Right lobe of liver (tissue), 6 donors: ENCODE results near the gene CSTB. TPM values are rescaled to one million over a fixed set of nuclear protein-coding genes. Genes with fewer than 3 reads are reported as not detected.
A peak's percentile ranks its signal among the peaks of the same experiment; 100 is the strongest.
"Not testable (repeated sequence)": the region's sequence is repeated elsewhere in the genome, so short reads cannot be mapped to it uniquely, and the experiment has no call there.

Experiments
- ATAC-seq, 4 donors: fragments of 200-7000 bp; cut with Tn5 transposase; one replicate each; pipeline ENCODE4 v1.9.1; 2020; ENCODE audit warnings: mild to moderate bottlenecking in 4 of 4, moderate library complexity in 4 of 4
- DNase-seq, 3 donors: peaks; one replicate each; pipeline ENCODE4 v3.0.0-alpha.2; 2020
- H3K27ac ChIP-seq, 3 donors: fragments of 200-600 bp; one replicate each; pipeline ENCODE4 v1.8.0; 2022
- H3K27me3 ChIP-seq, 2 donors: fragments of 200-600 bp; one replicate each; pipeline ENCODE4 v1.8.0; 2022
- H3K36me3 ChIP-seq, 4 donors: fragments of 200-600 bp; sonication (generic) in 1 of 4; one replicate each; pipeline versions ENCODE4 v1.5.1 to v1.8.0; 2017 to 2022; ENCODE audit warnings: control low read depth in 1 of 4
- H3K4me1 ChIP-seq, 4 donors: fragments of 200-600 bp; sonication (generic) in 1 of 4; one replicate each; pipeline versions ENCODE4 v1.5.1 to v1.8.0; 2017 to 2022; ENCODE audit warnings: control low read depth in 1 of 4
- H3K4me3 ChIP-seq, 3 donors: fragments of 200-600 bp; one replicate each; pipeline ENCODE4 v1.8.0; 2022
- H3K9me3 ChIP-seq, 4 donors: fragments of 200-600 bp; sonication (generic) in 1 of 4; one replicate each; pipeline versions ENCODE4 v1.5.1 to v1.8.0; 2017 to 2022; ENCODE audit warnings: control low read depth in 1 of 4
- POLR2A ChIP-seq: fragments of 450-650 bp; IDR thresholded peaks from one replicate; pipeline ENCODE4 v1.6.1; 2017; ENCODE audit warnings: antibody characterized with exemption, mild to moderate bottlenecking
- WGBS: methylation state at CpG from one replicate; pipeline ENCODE4 v1.1.6; 2018; ENCODE audit warnings: low coverage, low lambda C conversion rate; ENCODE audit not compliant: insufficient coverage; ENCODE audit errors: missing lambda C conversion rate; 5-methylcytosine and 5-hydroxymethylcytosine counted together
- intact Hi-C, 2 donors: fragments of 100-400 bp; cut with DNase I; formaldehyde crosslinking; loops; one replicate each; pipeline versions ENCODE4 v1.11.2 to v1.14.1; 2022
- long read RNA-seq: library from polyadenylated mRNA; unstranded; transcript quantifications from one replicate; pipeline ENCODE4 v2.0.0, GENCODE V29; 2019
- total RNA-seq, 6 experiments: library from RNA; depleted of rRNA in 2 of 6; stranded (reverse); fragments of >200 nt in 2 of 6; fragmentation: NEBNext Ultra II Directional in 3 of 6; extraction: Animal tissue kit (Norgen Biotek cat#: 25700) in 3 of 6; gene quantifications; one replicate each; pipeline versions ENCODE4 v1.1.0 to v1.2.4, GENCODE V29; 2016 to 2023
- TF ChIP-seq, protein P1 (sequence below), 4 donors: fragments of 200-600 bp in 3 of 4; fragments of 450-650 bp in 1 of 4; IDR thresholded peaks; one replicate each; pipeline versions ENCODE4 v1.5.1 to v1.8.0; 2016 to 2022; ENCODE audit warnings: antibody characterized with exemption in 4 of 4, mild to moderate bottlenecking in 2 of 4
- donor health status: DM: no; HTN: yes; CAD: no.
- donor health status: DM: no; HTN: no; CAD: no.
- donor health status: DM: no; HTN: no; CAD: no.
- donor health status: DM: no; HTN: yes; CAD: no.
- donor health status: DM: no; HTN: yes; CAD: no.

CSTB gene
- 100 to 1,000 TPM in 1 of 6 experiments, 10 to 100 TPM in 5; 16.6 to 137 (median 23.2) TPM for total RNA-seq
- long read RNA-seq, transcript CSTB-201 (3 exons, 2,164 nt) = major isoform, 46 of 50 reads
- long read RNA-seq, partial matches to known transcripts = 0 of 50 reads
- long read RNA-seq, other reads (novel, unspliced or antisense) = 2 of 50 reads

DNA sequence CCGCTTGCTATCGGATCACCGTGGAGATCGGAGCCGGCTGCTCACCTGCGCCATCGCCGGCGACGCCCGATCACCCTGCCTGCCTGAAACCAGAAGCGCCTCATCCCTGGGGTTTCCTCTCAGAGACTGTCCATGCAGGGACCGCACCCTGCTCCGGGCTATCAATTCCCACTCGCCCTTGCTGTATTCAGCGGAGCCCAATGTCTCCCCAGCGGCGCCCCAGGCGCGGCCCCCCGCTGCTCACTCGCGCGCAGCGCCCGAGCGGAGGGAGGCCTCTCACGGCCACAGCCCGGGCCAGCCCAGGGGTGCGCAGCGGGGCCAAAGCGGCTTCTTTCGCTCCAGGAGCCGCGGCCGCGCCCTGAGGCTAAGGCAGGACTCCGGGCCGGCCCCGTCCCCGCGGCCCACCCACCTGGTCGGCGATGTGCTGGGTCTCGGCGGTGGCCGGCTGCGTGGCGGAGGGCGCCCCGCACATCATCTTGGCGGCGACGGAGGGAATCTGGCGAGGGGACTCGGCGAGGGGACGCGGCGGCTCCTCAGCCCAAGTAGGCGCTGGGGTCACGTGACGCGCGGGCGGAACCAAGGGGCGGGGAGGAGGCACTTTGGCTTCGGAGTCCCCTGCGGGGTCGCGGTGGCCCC, at the start of gene CSTB:
Gene CSTB (minus strand): TSS at position 514 of the 636 bp plus-strand sequence. CDS start 39 bp downstream, at position 475.
- Histone ChIP-seq H3K4me1 (peaks cover 0 to 12% (median 5%) of the 10 kb centered on the region in 4 donors), H3K36me3 (peaks cover 5 to 14% (median 13%) of the 10 kb centered on the region in 4 donors), H3K27ac (peak within 1 kb of the TSS; percentile 80 to 90 (median 87)), H3K9me3 (no peaks in the 10 kb centered on the region), H3K4me3 (peak within 1 kb of the TSS; percentile 93 to 98 (median 97)), H3K27me3 (no peaks in the 10 kb centered on the region)
- DNase-seq = peak; percentile 88 to 92 (median 92)
- peak; percentile 74 for TF ChIP-seq POLR2A
- TF ChIP-seq, protein P1, sequence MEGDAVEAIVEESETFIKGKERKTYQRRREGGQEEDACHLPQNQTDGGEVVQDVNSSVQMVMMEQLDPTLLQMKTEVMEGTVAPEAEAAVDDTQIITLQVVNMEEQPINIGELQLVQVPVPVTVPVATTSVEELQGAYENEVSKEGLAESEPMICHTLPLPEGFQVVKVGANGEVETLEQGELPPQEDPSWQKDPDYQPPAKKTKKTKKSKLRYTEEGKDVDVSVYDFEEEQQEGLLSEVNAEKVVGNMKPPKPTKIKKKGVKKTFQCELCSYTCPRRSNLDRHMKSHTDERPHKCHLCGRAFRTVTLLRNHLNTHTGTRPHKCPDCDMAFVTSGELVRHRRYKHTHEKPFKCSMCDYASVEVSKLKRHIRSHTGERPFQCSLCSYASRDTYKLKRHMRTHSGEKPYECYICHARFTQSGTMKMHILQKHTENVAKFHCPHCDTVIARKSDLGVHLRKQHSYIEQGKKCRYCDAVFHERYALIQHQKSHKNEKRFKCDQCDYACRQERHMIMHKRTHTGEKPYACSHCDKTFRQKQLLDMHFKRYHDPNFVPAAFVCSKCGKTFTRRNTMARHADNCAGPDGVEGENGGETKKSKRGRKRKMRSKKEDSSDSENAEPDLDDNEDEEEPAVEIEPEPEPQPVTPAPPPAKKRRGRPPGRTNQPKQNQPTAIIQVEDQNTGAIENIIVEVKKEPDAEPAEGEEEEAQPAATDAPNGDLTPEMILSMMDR (IDR thresholded peaks at IDR 0.05) = no peak
- 0% methylated on average over 12 of the region's 71 CpGs for WGBS
- intact Hi-C loops = loop anchor here in 1 of 2 donors (10.0 kb wide), 1 partner anchor 71 kb away; no protein-coding TSS in a partner anchor
- ATAC-seq = peak; percentile 67 to 85 (median 79)

DNA sequence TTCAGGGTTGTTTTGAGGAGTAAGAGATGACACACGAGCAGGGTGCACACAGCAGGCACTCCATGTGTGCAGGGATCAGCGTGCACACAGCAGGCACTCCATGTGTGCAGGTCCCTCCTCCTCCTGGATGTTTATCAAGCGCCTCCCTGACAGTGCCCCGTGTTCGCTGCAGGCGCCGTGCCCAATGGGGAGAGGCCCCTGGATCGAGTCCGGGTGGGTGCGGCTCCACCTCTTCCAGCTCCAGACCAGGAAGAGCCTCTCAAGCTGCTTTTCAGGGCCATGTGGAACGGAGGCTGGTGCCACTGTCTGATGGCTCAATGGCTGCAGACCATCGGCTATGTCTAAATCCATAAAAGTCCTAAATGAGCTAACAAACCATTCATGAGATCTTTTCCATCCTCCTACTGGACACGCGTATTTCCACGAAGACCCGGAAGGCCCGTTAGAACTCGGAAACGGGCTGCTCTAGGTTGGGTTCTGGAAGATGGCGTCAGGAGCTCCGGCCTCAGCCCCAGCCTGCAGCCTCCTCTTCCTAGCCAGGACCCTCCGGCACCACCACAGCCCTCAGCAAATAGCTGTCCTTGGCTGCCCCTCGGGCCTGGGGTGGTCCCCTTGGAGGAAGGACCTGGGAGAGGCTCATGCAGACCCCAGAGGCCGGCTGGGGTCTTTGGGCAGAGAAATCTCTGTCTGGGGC, 49.3 kb upstream of the CSTB start:
- no peaks in the 10 kb centered on the region for H3K9me3 ChIP-seq
- TF ChIP-seq, protein P1 (IDR thresholded peaks at IDR 0.05) = no peak
- no peak for TF ChIP-seq POLR2A
- H3K36me3 ChIP-seq = no peaks in the 10 kb centered on the region
- no peak overlapping the region for H3K27ac ChIP-seq
- H3K4me3 ChIP-seq = no peak overlapping the region
- intact Hi-C loops = no loop called here
- 100% methylated on average over 1 of the region's 24 CpGs for whole genome bisulfite sequencing
- no peaks in the 10 kb centered on the region for H3K27me3 ChIP-seq
- ATAC-seq = peak in 1 of 4 donors; percentile 6
- DNase-seq = peak in 1 of 3 donors; percentile 30
- H3K4me1 ChIP-seq = no peaks in the 10 kb centered on the region

DNA sequence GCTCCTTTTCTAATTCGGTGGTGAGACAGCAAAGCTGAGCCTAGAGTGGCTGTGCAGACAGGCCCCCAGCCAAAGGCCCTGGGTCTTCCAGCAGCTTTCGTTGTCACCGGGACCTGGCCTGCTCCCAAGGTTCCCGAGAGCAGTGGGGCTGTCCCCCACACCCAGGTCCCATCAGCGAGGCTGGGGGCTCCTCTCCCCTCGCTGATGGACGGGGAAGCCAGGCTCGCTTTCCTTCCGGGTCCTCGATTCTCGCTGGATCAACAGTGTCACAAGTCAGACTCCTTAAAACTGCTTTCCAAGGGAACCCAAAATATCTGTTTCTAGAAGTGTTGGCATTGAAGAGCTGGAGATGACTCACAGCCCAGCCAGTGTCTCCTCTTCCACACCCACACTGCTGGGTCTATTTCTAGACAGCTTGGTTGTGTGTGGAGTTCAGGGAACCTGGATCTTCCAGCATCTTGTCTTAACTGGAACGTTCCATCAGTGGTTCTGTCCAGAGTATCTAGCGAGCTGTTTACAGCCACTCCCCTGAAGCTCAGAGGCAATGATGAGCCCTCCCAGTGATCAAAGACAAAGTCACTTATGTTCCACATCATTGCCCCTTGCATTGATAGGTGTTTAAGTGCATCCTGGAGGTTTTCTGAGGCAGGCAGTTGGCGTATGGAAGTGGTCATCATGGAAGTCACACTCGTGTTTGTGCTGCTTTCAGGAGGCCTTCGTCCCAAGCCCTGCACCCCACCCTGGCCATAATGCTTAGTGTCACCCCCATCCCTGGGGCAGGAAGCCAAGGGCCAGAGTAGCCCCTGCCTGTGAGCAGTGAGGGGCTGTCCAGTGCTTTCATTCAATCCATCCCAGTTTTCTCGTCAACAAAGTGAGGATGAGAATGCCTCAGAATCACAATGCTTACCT, 48.5 kb upstream of the CSTB start:
- no peak overlapping the region for H3K27ac ChIP-seq
- WGBS = 50% methylated on average over 1 of the region's 17 CpGs
- H3K4me3 ChIP-seq = no peak overlapping the region
- H3K4me1 ChIP-seq = no peaks in the 10 kb centered on the region
- TF ChIP-seq, protein P1 (IDR thresholded peaks at IDR 0.05) = no peak
- no peak for TF ChIP-seq POLR2A
- peak in 1 of 3 donors; percentile 37 for DNase-seq
- H3K27me3 ChIP-seq = no peaks in the 10 kb centered on the region
- H3K36me3 ChIP-seq = no peaks in the 10 kb centered on the region
- no peak for ATAC-seq
- intact Hi-C loops = no loop called here
- H3K9me3 ChIP-seq = no peaks in the 10 kb centered on the region

- H3K9me3 ChIP-seq, H3K27ac ChIP-seq, H3K4me1 ChIP-seq, H3K36me3 ChIP-seq, DNase-seq, ATAC-seq, intact Hi-C loops, H3K4me3 ChIP-seq, H3K27me3 ChIP-seq: not testable (repeated sequence)
- 52% methylated on average over 2 of the region's 5 CpGs for WGBS
Observed at GRCh38 chr21:43822741-43823140, 46.6 kb upstream of the CSTB start.

- H3K27me3 ChIP-seq, ATAC-seq, H3K9me3 ChIP-seq, intact Hi-C loops, H3K4me3 ChIP-seq, H3K27ac ChIP-seq, H3K36me3 ChIP-seq, H3K4me1 ChIP-seq: not testable (repeated sequence)
- DNase-seq = peak; percentile 12 to 37 (median 28)
- 93% methylated on average over 6 of the region's 25 CpGs for WGBS
Observed at GRCh38 chr21:43822166-43822565, 46.1 kb upstream of the CSTB start.
